ENCODE results near the gene REEP6.

Gene REEP6

DNA sequence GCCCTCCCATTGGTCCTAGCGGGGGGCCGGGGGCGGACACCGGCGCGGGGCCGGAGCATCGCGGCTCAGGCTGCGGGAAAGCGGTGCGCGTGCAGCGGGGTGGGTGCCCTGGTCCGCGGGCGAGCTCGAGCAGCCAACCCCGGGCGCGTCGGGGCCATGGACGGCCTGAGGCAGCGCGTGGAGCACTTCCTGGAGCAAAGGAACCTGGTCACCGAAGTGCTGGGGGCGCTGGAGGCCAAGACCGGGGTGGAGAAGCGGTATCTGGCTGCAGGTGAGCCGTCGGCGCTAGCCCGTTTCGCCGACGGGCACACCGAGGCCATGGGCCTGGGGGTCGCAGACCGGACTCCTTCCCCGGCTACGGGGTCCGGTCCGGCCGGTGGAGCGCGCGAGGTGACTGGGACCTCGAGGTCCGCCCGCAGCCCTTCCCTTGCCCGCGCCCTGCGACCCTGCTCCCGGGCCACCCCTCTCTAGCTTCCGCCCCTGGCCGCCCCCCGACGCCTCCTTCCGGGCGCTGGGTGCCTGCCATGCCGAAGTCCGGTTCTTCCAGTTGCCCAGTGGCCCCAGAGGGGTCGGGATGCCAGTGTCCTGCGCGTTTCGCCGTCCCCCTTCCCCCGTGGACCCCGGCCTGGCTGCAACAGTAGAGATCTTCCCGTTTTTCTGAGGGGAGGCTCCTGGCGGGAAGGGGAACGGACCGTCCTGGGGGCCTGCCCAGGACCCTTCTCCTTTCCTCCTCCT lies at the start of gene REEP6:
REEP6 (plus strand) TSS at position 68 of the 735 bp plus-strand sequence; CDS start at position 157, 89 bp downstream.
- peaks cover 26% of the 10 kb centered on the region for H3K27me3 Mint-ChIP-seq (ENCODE audit: low read depth)
- peak within 1 kb of the TSS; percentile 85 to 88 (median 87) for H3K4me3 Mint-ChIP-seq
- no peak for TF ChIP-seq CTCF (IDR thresholded peaks at IDR 0.05; ENCODE audit: unreplicated experiment in 3 of 3)
- no peaks in the 10 kb centered on the region for H3K36me3 Mint-ChIP-seq (ENCODE audit: low read depth)
- peaks cover 5% of the 10 kb centered on the region for H3K4me1 Mint-ChIP-seq
- H3K9me3 Mint-ChIP-seq, result no peaks in the 10 kb centered on the region
- H3K27ac Mint-ChIP-seq, result peak within 1 kb of the TSS; percentile 74 to 96 (median 89)

DNA sequence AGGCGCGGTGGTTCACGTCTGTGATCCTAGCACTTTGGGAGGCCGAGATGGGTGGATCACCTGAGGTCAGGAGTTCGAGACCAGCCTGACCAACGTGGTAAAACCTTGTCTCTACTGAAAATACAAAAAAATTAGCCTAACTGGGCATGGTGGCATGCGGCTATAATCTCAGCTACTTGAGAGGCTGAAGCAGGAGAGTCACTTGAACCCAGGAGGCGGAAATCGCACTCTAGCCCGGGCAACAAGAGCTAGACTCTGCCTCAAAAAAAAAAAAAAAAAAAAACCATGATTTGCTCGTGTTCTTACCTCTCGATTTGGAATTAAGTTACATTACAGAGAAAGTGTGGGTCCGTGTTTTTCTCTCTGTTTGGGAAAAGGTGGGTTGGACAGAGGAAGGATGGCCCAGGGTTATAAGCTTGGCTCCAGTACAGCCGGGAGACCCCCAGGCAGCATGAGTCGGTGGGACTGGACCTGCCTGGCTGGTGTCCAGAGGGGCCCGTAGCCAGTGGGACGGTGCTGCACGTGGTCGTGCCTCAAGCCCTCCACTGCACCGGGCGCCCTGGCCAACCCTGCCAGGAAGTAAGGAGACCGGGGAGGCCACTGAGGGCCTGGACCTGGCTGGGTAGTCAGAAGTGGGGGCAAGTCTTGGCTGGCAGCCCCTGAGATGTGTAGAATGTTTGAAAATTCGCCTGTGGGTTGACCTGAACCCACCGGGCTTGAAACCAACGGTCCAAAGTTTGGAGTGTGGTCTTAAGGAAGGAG lies 49.1 kb upstream of the REEP6 start:
- Mint-ChIP-seq H3K36me3 (ENCODE audit: low read depth) (peaks cover 32% of the 10 kb centered on the region), H3K4me3 (peak overlapping the region; percentile 75 to 99 (median 98)), H3K27me3 (ENCODE audit: low read depth) (peaks cover 10% of the 10 kb centered on the region), H3K9me3 (no peaks in the 10 kb centered on the region), H3K27ac (no peak overlapping the region), H3K4me1 (no peaks in the 10 kb centered on the region)
- no peak for TF ChIP-seq CTCF (IDR thresholded peaks at IDR 0.05; ENCODE audit: unreplicated experiment in 3 of 3)

DNA sequence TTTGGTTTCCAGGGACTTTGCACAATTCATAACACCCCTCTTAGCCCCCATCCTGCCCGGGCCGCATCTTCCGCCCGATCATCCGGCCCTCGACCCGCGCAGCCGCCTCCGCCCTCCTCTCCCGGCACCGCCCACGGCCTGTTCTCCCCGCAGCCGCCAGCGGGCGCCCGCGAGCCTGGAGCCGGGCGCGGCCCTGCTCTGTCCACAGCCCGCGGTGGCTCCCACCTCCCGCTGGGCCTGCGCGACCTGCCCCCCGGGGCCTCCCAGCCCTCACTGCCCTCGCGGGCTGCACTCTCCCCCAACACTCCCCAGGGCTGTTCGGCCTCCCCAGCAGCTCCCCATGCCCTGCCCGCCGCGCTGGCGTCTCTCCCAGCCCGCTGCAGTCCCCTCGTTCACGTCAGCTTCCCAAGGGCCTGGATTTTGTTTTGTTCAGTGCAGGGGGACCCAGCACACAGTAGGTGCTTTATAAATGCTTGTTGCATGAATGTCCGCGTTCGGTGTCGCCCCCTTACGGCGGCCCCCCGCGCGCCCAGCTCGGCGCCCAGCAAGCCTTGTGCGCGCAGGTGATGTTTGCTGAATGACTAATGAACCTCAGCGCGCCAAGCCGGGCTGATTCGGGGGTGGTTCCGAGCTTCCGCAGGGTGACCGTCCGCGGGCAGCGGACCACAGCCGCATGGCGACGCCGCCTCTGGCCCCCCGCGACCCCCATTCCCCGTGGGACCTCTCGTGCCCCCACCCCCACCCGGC lies 45.6 kb upstream of the REEP6 start:
- peaks cover 5% of the 10 kb centered on the region for H3K4me1 Mint-ChIP-seq
- peak overlapping the region; percentile 52 to 71 (median 56) for H3K4me3 Mint-ChIP-seq
- peaks cover 41% of the 10 kb centered on the region for H3K27me3 Mint-ChIP-seq (ENCODE audit: low read depth)
- H3K27ac Mint-ChIP-seq, result no peak overlapping the region
- H3K9me3 Mint-ChIP-seq, result no peaks in the 10 kb centered on the region
- H3K36me3 Mint-ChIP-seq (ENCODE audit: low read depth), result peaks cover 26% of the 10 kb centered on the region
- TF ChIP-seq CTCF (IDR thresholded peaks at IDR 0.05; ENCODE audit: unreplicated experiment in 3 of 3), result peak; percentile 97

DNA sequence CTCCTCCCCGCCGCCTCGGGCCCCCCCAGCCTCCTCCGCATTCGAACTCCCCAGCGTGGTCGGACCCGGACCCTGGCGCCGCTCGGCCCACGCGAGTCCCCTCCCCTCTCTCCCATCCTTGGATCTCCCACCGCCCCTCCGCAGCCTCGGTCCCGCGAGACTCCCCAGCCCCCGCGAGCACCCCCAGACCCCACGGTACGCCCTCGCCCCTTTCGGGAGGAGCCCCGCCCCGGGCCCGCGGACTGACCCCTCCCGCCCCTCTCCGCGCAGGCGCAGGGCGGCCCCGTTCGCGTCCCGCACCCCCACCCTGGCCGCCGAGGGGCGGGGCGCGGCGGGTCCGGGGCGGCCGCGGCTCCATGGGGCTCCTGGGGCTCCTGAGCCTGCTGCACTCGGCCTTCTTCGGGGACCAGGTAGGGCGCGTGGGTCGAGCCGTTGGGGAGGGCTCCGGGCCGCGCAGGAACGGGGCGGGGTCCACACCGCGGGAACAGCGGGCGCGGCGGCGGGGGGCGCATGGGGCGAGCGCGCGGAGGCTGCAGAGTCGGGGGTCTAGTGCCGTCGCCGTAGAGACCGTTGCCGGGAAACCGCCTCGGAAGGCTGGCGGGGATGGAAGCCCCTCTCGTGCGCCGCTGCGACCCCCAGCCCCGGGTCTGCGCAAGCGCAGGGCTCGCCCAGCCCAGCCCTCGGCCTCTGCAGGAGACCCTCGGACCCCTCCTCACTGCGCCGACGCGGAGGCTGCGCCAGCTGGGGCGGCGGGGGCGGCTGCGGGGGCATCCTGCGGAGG lies 44.9 kb upstream of the REEP6 start:
- Mint-ChIP-seq H3K9me3 (no peaks in the 10 kb centered on the region), H3K36me3 (ENCODE audit: low read depth) (peaks cover 18% of the 10 kb centered on the region), H3K4me1 (peaks cover 11% of the 10 kb centered on the region), H3K27ac (no peak overlapping the region), H3K27me3 (ENCODE audit: low read depth) (peaks cover 49% of the 10 kb centered on the region), H3K4me3 (peak overlapping the region in 1 of 3 experiments; percentile 47)
- no peak for TF ChIP-seq CTCF (IDR thresholded peaks at IDR 0.05; ENCODE audit: unreplicated experiment in 3 of 3)

DNA sequence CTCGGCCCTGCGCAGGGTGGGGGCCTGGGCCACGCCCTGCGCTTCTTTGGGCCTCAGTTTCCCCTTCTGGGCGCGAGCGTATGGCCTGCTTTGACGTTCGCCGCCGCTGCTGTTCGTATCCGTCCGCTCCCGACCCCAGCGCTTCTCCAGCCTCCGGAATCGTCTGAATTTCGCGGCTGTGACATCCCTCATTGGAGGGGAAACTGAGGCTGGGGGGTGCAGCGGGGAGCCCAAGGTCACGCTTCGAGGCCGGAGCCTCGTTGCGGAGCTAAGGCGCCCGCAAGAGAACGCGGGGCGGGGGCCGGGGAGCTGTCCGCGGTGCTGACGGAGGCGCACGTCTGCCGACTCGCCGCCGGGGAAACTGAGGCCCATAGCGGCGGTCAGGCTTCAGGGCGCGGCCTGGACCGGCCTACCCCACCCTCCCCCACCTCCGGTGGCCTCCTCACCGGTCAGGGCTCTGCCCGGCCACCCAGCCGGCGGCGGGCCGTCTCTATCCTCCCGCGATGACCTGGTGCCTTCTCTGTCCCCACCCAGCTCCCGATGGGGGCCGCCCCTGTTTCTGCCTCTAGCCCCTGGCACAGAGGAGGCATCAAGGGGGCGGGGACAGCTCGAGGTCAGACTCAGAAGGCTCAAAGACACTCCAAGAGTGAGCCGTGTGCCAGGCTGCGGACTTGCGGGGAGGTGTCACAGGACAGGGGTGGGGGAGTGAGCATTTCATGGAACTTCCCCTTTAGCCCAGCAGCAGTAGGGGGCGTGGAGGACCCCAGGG lies 44.1 kb upstream of the REEP6 start:
- Mint-ChIP-seq H3K27ac (no peak overlapping the region), H3K9me3 (no peaks in the 10 kb centered on the region), H3K4me3 (peak overlapping the region; percentile 73 to 78 (median 76)), H3K4me1 (peaks cover 11% of the 10 kb centered on the region), H3K27me3 (ENCODE audit: low read depth) (peaks cover 57% of the 10 kb centered on the region), H3K36me3 (ENCODE audit: low read depth) (peaks cover 10% of the 10 kb centered on the region)
- TF ChIP-seq CTCF (IDR thresholded peaks at IDR 0.05; ENCODE audit: unreplicated experiment in 3 of 3), result no peak

Measured in nephron (organoid).